AG04450 (cell line): ENCODE results near the gene TTLL9. TPM values are rescaled to one million over a fixed set of nuclear protein-coding genes. Genes with fewer than 3 reads are reported as not detected.

Experiments
- CTCF ChIA-PET: fragments of 300-600, 350-600 bp; formaldehyde crosslinking; extraction: SDS; loops from one replicate; lab custom pipeline; 2022; ENCODE audit warnings: antibody characterized with exemption, inconsistent platforms; lab: Charles Lee
- POLR2A ChIA-PET: fragments of 350-600 bp; formaldehyde crosslinking; extraction: SDS; loops from one replicate; lab custom pipeline; 2021; ENCODE audit warnings: antibody characterized with exemption, inconsistent platforms; lab: Yijun Ruan, JAX
- DNase-seq: peaks from one replicate; pipeline ENCODE4 v3.0.0-alpha.2; 2011; ENCODE audit warnings: low read depth, low spot score
- H3K27ac ChIP-seq: one replicate; pipeline ENCODE4 v1.5.1; 2012; ENCODE audit warnings: low read depth, low read length, control low read depth
- H3K27me3 ChIP-seq: one replicate; pipeline ENCODE4 v1.6.0; 2012; ENCODE audit warnings: low read length; ENCODE audit not compliant: control insufficient read depth, insufficient read depth
- H3K4me3 ChIP-seq: 2 replicates; pipeline ENCODE4 v1.5.1; 2011; ENCODE audit warnings: mild to moderate bottlenecking, low read depth, low read length, control low read depth
- H3K9me3 ChIP-seq: 2 replicates; pipeline ENCODE4 v1.5.1; 2012; ENCODE audit warnings: low read length; ENCODE audit not compliant: control insufficient read depth, insufficient read depth
- polyA plus RNA-seq: library from polyadenylated mRNA; depleted of rRNA; stranded (reverse); fragments of >200 nt; gene quantifications from 2 replicates; pipeline ENCODE4 v1.2.3, GENCODE V29; 2011
- TF ChIP-seq, protein P1 (sequence below): IDR thresholded peaks from 2 replicates; pipeline ENCODE4 v1.5.1; 2011; ENCODE audit warnings: low read depth, low read length, control low read depth, inconsistent platforms

TTLL9 gene
- polyA plus RNA-seq, 1 experiment: not detected

GRCh38 chr20:31836853-31837608, 33.4 kb upstream of the TTLL9 start:
- CTCF ChIA-PET: interaction anchor here (0.9 to 4.9 kb wide), 7 partner anchors 10 to 115 kb away, joined by 3 to 25 read pairs (median 6); partner anchors contain the start of gene PDRG1

DNA sequence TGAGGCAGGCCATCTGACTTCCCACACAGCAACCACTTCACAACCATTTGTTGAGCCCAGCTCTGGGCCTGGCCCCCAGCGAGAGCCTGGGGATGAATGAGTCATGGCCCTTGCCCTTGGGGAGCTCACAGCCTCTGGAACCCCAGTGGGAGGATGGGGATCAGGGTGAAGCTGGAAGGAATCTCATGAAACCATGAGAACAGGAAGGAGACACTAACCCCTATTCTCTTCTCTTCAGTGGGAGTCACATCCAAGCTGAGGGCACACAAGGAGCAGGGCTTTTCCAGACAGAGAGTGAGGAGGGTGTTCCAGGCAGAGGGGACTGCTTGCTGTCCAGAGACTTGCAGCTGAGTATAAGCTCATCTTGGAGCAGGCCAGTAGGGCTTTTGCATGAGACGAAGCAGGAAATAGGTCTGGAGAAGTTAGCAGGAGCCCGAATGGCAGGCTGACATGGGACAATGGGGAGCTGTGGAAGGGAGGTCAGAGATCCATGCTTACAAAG, 32.5 kb upstream of the TTLL9 start:
- Histone ChIP-seq H3K9me3 (no peaks in the 10 kb centered on the region; the same call in 1 of the 2 replicates), H3K27me3 (no peaks in the 10 kb centered on the region), H3K27ac (no peak overlapping the region), H3K4me3 (no peak overlapping the region)
- TF ChIP-seq, protein P1, sequence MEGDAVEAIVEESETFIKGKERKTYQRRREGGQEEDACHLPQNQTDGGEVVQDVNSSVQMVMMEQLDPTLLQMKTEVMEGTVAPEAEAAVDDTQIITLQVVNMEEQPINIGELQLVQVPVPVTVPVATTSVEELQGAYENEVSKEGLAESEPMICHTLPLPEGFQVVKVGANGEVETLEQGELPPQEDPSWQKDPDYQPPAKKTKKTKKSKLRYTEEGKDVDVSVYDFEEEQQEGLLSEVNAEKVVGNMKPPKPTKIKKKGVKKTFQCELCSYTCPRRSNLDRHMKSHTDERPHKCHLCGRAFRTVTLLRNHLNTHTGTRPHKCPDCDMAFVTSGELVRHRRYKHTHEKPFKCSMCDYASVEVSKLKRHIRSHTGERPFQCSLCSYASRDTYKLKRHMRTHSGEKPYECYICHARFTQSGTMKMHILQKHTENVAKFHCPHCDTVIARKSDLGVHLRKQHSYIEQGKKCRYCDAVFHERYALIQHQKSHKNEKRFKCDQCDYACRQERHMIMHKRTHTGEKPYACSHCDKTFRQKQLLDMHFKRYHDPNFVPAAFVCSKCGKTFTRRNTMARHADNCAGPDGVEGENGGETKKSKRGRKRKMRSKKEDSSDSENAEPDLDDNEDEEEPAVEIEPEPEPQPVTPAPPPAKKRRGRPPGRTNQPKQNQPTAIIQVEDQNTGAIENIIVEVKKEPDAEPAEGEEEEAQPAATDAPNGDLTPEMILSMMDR: no peak
- DNase-seq: no peak
- CTCF ChIA-PET: interaction anchor here (0.6 to 4.9 kb wide), 7 partner anchors 9 to 194 kb away, joined by 3 to 25 read pairs (median 6); partner anchors contain the start of gene PDRG1
- POLR2A ChIA-PET: no interaction called here

More at GRCh38 chr20:31836853-31837608, 33.4 kb upstream of the TTLL9 start:
- H3K27me3 ChIP-seq: no peaks in the 10 kb centered on the region
- TF ChIP-seq, protein P1: no peak
- no peaks in the 10 kb centered on the region; the same call in 1 of the 2 replicates for H3K9me3 ChIP-seq
- POLR2A ChIA-PET: no interaction called here
- H3K4me3 ChIP-seq: no peak overlapping the region
- no peak overlapping the region for H3K27ac ChIP-seq
- no peak for DNase-seq

DNA sequence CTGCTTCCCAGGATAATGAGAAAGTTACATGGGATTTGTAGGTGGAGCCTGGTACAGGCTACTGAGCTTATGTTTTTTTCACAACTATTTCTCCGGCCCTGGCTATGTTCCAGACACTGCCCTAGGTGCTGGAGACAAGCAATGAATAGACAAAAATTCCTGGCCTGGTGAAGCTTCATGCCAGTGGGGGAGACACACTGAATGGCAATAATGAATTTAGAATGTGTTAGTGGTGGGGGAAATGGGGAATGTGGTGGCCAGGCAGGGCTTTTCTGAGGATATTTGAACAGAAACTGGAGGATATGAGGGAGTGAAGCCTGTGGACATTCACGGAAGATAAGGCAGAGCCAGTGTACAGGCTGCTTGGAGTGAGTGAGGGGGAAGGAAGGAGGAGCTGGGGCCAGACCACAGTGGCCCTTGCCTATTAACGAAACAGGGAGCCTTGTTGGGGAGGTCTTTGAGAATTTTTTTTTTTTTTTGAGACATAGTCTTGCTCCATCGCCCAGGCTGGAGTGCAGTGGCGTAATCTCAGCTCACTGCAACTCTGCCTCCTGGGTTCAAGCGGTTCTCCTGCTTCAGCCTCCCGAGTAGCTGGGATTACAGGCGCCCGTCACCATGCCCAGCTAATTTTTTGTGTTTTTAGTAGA, 31.7 kb upstream of the TTLL9 start:
- no peak overlapping the region for H3K27ac ChIP-seq
- POLR2A ChIA-PET: interaction anchor here (0.6 kb wide), 1 partner anchor 228 kb away, joined by 4 read pairs; no protein-coding TSS in a partner anchor
- peaks cover 1% of the 10 kb centered on the region for H3K27me3 ChIP-seq
- H3K4me3 ChIP-seq: no peak overlapping the region
- TF ChIP-seq, protein P1: no peak
- CTCF ChIA-PET: interaction anchor here (0.6 to 4.9 kb wide), 6 partner anchors 8 to 193 kb away, joined by 3 to 25 read pairs (median 14); partner anchors contain the start of gene PDRG1
- no peak for DNase-seq
- no peaks in the 10 kb centered on the region; the same call in 1 of the 2 replicates for H3K9me3 ChIP-seq

DNA sequence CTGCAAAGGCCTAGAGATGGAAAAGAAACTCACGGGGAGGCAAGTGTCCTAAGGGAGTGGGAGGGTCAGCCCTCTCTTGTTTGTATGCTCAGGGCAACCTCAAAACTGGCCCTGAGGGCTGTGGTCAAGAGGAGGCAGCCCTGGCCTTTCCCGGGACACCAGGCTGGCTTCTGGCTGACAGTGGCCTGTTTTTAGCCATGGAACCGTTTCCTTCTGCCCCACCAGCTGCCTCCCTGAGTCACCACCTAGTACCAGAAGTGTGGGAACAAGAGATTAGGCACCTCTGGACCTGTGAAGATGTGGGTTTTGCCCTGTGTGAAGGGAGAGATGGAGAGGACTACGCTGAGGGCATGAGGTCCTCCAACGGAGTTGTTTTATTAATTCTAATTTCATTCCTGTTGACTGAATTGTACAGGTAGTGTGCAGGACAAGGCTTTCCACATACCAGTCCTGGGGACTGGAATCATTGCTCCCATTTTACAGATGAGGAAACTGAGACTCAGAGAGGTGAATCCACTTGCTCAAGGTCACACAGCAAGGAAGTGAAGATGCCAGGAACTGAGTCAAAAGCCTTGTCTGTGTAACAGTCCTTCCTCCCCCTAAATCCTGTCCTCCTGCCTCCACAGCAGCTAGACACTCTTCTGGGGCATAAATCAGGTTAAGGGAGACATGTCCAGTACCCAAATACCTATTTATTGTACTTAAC, 30.5 kb upstream of the TTLL9 start:
- Histone ChIP-seq H3K27ac (no peak overlapping the region), H3K4me3 (no peak overlapping the region), H3K27me3 (peaks cover 2% of the 10 kb centered on the region), H3K9me3 (no peaks in the 10 kb centered on the region; the same call in 1 of the 2 replicates)
- TF ChIP-seq, protein P1: no peak
- CTCF ChIA-PET: interaction anchor here (1.1 to 2.0 kb wide), 2 partner anchors 13 to 17 kb away, joined by 4 to 5 read pairs; no protein-coding TSS in a partner anchor
- no peak for DNase-seq
- POLR2A ChIA-PET: no interaction called here
